ENCODE data around the gene CCL8.

The CCL8 gene

DNA sequence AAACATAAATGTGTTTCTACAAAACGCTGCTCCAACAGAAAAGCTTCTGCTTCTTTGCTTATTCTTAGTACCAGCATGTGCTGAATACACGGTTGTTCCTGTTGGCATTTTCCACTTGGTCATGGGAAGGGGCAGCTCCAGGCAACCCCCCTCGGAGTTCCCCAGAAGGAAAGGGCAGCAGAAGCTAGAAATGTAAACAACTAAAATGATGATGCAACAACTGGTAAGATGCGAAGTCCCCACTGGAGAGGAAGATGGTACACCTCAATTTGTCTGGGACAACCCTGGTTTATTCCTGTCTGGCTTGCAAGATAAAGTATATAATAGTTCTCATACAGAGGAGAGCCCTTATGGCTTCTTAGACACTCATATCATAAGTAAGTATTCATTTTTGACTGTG lies 27.8 kb downstream of the CCL8 start:
- Histone ChIP-seq H3K9ac (ENCODE audit: low read depth, low read length) (no peak overlapping the region), H3K4me1 (ENCODE audit: insufficient read depth, low read length) (no peaks in the 10 kb centered on the region), H3K4me2 (ENCODE audit: insufficient read depth, low read length) (no peak overlapping the region), H3K9me3 (ENCODE audit: insufficient read depth, low read length, severe bottlenecking) (no peaks in the 10 kb centered on the region), H2AFZ (ENCODE audit: low read depth, low read length) (no peak overlapping the region), H4K20me1 (ENCODE audit: insufficient read depth, low read length) (no peaks in the 10 kb centered on the region), H3K79me2 (ENCODE audit: insufficient read depth, low read length) (no peaks in the 10 kb centered on the region), H3K27ac (ENCODE audit: low read length) (no peak overlapping the region), H3K4me3 (ENCODE audit: low read depth in 1 of 2, low read length in 2 of 2) (no peak overlapping the region), H3K36me3 (ENCODE audit: insufficient read depth, low read length) (no peaks in the 10 kb centered on the region), H3K27me3 (ENCODE audit: insufficient read depth, low read length, poor library complexity) (no peaks in the 10 kb centered on the region)
- ATAC-seq (ENCODE audit: insufficient read depth, low read depth) = no peak
- no peak for DNase-seq
- TF ChIP-seq EZH2 (IDR thresholded peaks at IDR 0.05; ENCODE audit: borderline replicate concordance, low read depth, low read length, severe bottlenecking) = no peak
- TF ChIP-seq, protein P1, sequence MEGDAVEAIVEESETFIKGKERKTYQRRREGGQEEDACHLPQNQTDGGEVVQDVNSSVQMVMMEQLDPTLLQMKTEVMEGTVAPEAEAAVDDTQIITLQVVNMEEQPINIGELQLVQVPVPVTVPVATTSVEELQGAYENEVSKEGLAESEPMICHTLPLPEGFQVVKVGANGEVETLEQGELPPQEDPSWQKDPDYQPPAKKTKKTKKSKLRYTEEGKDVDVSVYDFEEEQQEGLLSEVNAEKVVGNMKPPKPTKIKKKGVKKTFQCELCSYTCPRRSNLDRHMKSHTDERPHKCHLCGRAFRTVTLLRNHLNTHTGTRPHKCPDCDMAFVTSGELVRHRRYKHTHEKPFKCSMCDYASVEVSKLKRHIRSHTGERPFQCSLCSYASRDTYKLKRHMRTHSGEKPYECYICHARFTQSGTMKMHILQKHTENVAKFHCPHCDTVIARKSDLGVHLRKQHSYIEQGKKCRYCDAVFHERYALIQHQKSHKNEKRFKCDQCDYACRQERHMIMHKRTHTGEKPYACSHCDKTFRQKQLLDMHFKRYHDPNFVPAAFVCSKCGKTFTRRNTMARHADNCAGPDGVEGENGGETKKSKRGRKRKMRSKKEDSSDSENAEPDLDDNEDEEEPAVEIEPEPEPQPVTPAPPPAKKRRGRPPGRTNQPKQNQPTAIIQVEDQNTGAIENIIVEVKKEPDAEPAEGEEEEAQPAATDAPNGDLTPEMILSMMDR (IDR thresholded peaks at IDR 0.05; ENCODE audit: borderline replicate concordance, extremely low read depth, low read length, poor library complexity, severe bottlenecking) = no peak

DNA sequence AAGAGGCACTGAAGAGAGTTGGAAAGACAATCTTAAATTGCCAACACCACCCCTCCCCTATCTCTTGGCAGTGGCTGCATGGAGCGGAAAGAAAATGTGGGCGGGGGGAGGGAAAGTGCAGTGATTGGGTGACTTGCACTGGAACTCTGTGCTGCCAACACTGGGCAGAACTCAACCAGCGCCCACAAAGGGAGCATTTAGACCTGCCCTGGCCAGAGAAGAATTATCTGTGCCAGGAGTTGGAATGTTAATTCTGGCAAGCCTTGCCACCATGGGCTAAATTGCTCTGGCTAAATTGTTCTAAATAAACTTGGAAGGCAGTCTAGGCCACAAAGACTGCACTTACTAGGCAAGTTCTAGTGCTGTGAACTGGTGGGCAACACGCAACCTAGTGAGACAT lies 30.5 kb downstream of the CCL8 start:
- TF ChIP-seq EZH2 (IDR thresholded peaks at IDR 0.05; ENCODE audit: borderline replicate concordance, low read depth, low read length, severe bottlenecking) = no peak
- TF ChIP-seq, protein P1 (IDR thresholded peaks at IDR 0.05; ENCODE audit: borderline replicate concordance, extremely low read depth, low read length, poor library complexity, severe bottlenecking) = no peak
- no peaks in the 10 kb centered on the region for H3K36me3 ChIP-seq (ENCODE audit: insufficient read depth, low read length)
- H3K4me2 ChIP-seq (ENCODE audit: insufficient read depth, low read length) = no peak overlapping the region
- ATAC-seq (ENCODE audit: insufficient read depth, low read depth) = no peak
- DNase-seq = no peak
- H3K4me3 ChIP-seq (ENCODE audit: low read depth in 1 of 2, low read length in 2 of 2) = no peak overlapping the region
- H3K27me3 ChIP-seq (ENCODE audit: insufficient read depth, low read length, poor library complexity) = no peaks in the 10 kb centered on the region
- no peaks in the 10 kb centered on the region for H3K9me3 ChIP-seq (ENCODE audit: insufficient read depth, low read length, severe bottlenecking)
- no peak overlapping the region for H3K27ac ChIP-seq (ENCODE audit: low read length)
- no peaks in the 10 kb centered on the region for H4K20me1 ChIP-seq (ENCODE audit: insufficient read depth, low read length)
- no peaks in the 10 kb centered on the region for H3K79me2 ChIP-seq (ENCODE audit: insufficient read depth, low read length)
- no peak overlapping the region for H2AFZ ChIP-seq (ENCODE audit: low read depth, low read length)
- no peak overlapping the region for H3K9ac ChIP-seq (ENCODE audit: low read depth, low read length)
- H3K4me1 ChIP-seq (ENCODE audit: insufficient read depth, low read length) = no peaks in the 10 kb centered on the region

GRCh38 chr17:34351096-34351495 lies 31.9 kb downstream of the CCL8 start:
- Histone ChIP-seq H3K27me3 (ENCODE audit: insufficient read depth, low read length, poor library complexity) (no peaks in the 10 kb centered on the region), H4K20me1 (ENCODE audit: insufficient read depth, low read length) (no peaks in the 10 kb centered on the region), H3K9me3 (ENCODE audit: insufficient read depth, low read length, severe bottlenecking) (no peaks in the 10 kb centered on the region), H2AFZ (ENCODE audit: low read depth, low read length) (no peak overlapping the region), H3K4me2 (ENCODE audit: insufficient read depth, low read length) (no peak overlapping the region), H3K36me3 (ENCODE audit: insufficient read depth, low read length) (no peaks in the 10 kb centered on the region), H3K9ac (ENCODE audit: low read depth, low read length) (no peak overlapping the region), H3K27ac (ENCODE audit: low read length) (no peak overlapping the region), H3K79me2 (ENCODE audit: insufficient read depth, low read length) (no peaks in the 10 kb centered on the region), H3K4me1 (ENCODE audit: insufficient read depth, low read length) (no peaks in the 10 kb centered on the region), H3K4me3 (ENCODE audit: low read depth in 1 of 2, low read length in 2 of 2) (no peak overlapping the region)
- TF ChIP-seq, protein P1 (IDR thresholded peaks at IDR 0.05; ENCODE audit: borderline replicate concordance, extremely low read depth, low read length, poor library complexity, severe bottlenecking) = no peak
- TF ChIP-seq EZH2 (IDR thresholded peaks at IDR 0.05; ENCODE audit: borderline replicate concordance, low read depth, low read length, severe bottlenecking) = no peak
- ATAC-seq (ENCODE audit: insufficient read depth, low read depth) (no peak), DNase-seq (no peak)

DNA sequence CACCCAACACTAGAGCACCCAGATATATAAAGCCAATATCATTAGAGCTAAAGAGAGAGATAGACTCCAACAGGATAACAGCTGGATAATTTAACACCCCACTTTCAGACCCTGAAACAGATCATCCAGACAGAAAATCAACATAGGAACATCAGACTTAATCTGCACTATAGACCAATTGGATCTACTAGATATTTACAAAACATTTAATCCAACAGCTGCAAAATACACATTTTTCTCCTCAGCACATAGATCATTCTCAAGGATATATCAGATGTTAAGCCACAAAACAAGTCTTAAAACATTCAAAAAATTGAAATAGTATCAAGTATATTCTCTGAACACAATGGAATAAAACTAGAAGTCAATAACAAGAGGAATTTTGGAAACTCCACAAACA lies 33.0 kb downstream of the CCL8 start:
- no peak overlapping the region for H3K27ac ChIP-seq (ENCODE audit: low read length)
- no peak overlapping the region for H3K9ac ChIP-seq (ENCODE audit: low read depth, low read length)
- H4K20me1 ChIP-seq (ENCODE audit: insufficient read depth, low read length) = no peaks in the 10 kb centered on the region
- TF ChIP-seq, protein P1 (IDR thresholded peaks at IDR 0.05; ENCODE audit: borderline replicate concordance, extremely low read depth, low read length, poor library complexity, severe bottlenecking) = no peak
- TF ChIP-seq EZH2 (IDR thresholded peaks at IDR 0.05; ENCODE audit: borderline replicate concordance, low read depth, low read length, severe bottlenecking) = no peak
- H3K36me3 ChIP-seq (ENCODE audit: insufficient read depth, low read length) = no peaks in the 10 kb centered on the region
- no peak overlapping the region for H3K4me3 ChIP-seq (ENCODE audit: low read depth in 1 of 2, low read length in 2 of 2)
- H3K4me1 ChIP-seq (ENCODE audit: insufficient read depth, low read length) = no peaks in the 10 kb centered on the region
- no peaks in the 10 kb centered on the region for H3K27me3 ChIP-seq (ENCODE audit: insufficient read depth, low read length, poor library complexity)
- ATAC-seq (ENCODE audit: insufficient read depth, low read depth) = no peak
- no peak for DNase-seq
- H3K9me3 ChIP-seq (ENCODE audit: insufficient read depth, low read length, severe bottlenecking) = no peaks in the 10 kb centered on the region
- no peak overlapping the region for H3K4me2 ChIP-seq (ENCODE audit: insufficient read depth, low read length)
- no peaks in the 10 kb centered on the region for H3K79me2 ChIP-seq (ENCODE audit: insufficient read depth, low read length)
- no peak overlapping the region for H2AFZ ChIP-seq (ENCODE audit: low read depth, low read length)

Measured in DND-41 (cell line).